SU-DHL-6 (cell line): ENCODE data around the gene SELENOO.

Experiments used
- CTCF ChIP-seq: fragments of 200-600 bp; sonication (generic); IDR thresholded peaks from one replicate; pipeline ENCODE4 v1.5.1; 2017; ENCODE audit warnings: antibody characterized with exemption, mild to moderate bottlenecking, low read length, moderate library complexity; ENCODE audit not compliant: insufficient read depth, poor library complexity, severe bottlenecking
- EZH2phosphoT487 ChIP-seq: fragments of 200-600 bp; sonication (generic), shearing (Covaris generic); conservative IDR thresholded peaks from 2 replicates; pipeline ENCODE4 v1.6.1; 2018; ENCODE audit warnings: mild to moderate bottlenecking, antibody characterized with exemption, low read length, moderate library complexity, mixed read lengths

GRCh38 chr22:50157709-50158375, 43.0 kb upstream of the SELENOO start:
- TF ChIP-seq CTCF (no peak), EZH2phosphoT487 (no peak)
